Caco-2 (cell line): ENCODE data around the gene FUOM. TPM values are rescaled to one million over a fixed set of nuclear protein-coding genes. Genes with fewer than 3 reads are reported as not detected.

Experiments
- BruUV-seq: library from RNA; stranded (reverse); fragments of 400-500 nt; replicated peaks from 2 replicates; lab custom pipeline; 2021; lab: Mats Ljungman, UMichigan
- CTCF ChIA-PET: fragments of 300-600 bp; sonication (Branson Sonifier 250); formaldehyde crosslinking; loops from one replicate; lab custom pipeline; 2022; ENCODE audit warnings: antibody characterized with exemption; lab: Charles Lee
- POLR2A ChIA-PET: fragments of 300-600 bp; sonication (Branson Sonifier 250); formaldehyde crosslinking; loops from one replicate; lab custom pipeline; 2022; ENCODE audit warnings: antibody characterized with exemption; lab: Charles Lee
- DNase-seq, 2 experiments: peaks; one replicate each; pipeline versions ENCODE4 v3.0.0 to v3.0.0-alpha.2; 2020 to 2022
- H3K27me3 ChIP-seq: replicated peaks from 2 replicates; pipeline ENCODE4 v1.6.0; 2011; ENCODE audit warnings: low read length; ENCODE audit not compliant: control insufficient read depth, insufficient read depth
- H3K36me3 ChIP-seq: 2 replicates; pipeline ENCODE4 v1.5.1; 2011; ENCODE audit warnings: low read length; ENCODE audit not compliant: control insufficient read depth, insufficient read depth
- H3K4me1 ChIP-seq: fragments of 250-450 bp; sonication (Bioruptor Pico); 2 replicates; pipeline ENCODE4 v1.5.1; 2020; ENCODE audit warnings: mild to moderate bottlenecking
- H3K4me3 ChIP-seq: 2 replicates; pipeline ENCODE4 v1.5.1; 2011; ENCODE audit warnings: low read depth, mild to moderate bottlenecking, control low read depth, low read length
- H3K9me3 ChIP-seq: fragments of 250-450 bp; sonication (Bioruptor Pico); 2 replicates; pipeline ENCODE4 v1.5.1; 2020; ENCODE audit warnings: mild to moderate bottlenecking, moderate library complexity
- H3K27ac Mint-ChIP-seq: one replicate; pipeline ENCODE4 v1.8.0; 2022; ENCODE audit warnings: mixed read lengths; ENCODE audit not compliant: unreplicated experiment
- H3K27me3 Mint-ChIP-seq: one replicate; pipeline ENCODE4 v1.8.0; 2022; ENCODE audit warnings: mixed read lengths; ENCODE audit not compliant: insufficient read depth, unreplicated experiment
- H3K36me3 Mint-ChIP-seq: one replicate; pipeline ENCODE4 v1.8.0; 2022; ENCODE audit warnings: mild to moderate bottlenecking, mixed read lengths; ENCODE audit not compliant: insufficient read depth, unreplicated experiment
- H3K4me1 Mint-ChIP-seq: one replicate; pipeline ENCODE4 v1.8.0; 2022; ENCODE audit warnings: low read depth, mixed read lengths; ENCODE audit not compliant: unreplicated experiment
- H3K4me3 Mint-ChIP-seq: one replicate; pipeline ENCODE4 v1.8.0; 2022; ENCODE audit warnings: mild to moderate bottlenecking, moderate library complexity, mixed read lengths; ENCODE audit not compliant: unreplicated experiment
- H3K9me3 Mint-ChIP-seq: one replicate; pipeline ENCODE4 v1.8.0; 2022; ENCODE audit warnings: mixed read lengths; ENCODE audit not compliant: unreplicated experiment
- intact Hi-C: fragments of 100-400 bp; cut with micrococcal nuclease; formaldehyde crosslinking; loops from one replicate; pipeline ENCODE4 v1.10.0; 2022; ENCODE audit not compliant: unreplicated experiment
- total RNA-seq: library from RNA; stranded (reverse); gene quantifications from 2 replicates; pipeline ENCODE4 v1.2.3, GENCODE V29; 2022
- TF ChIP-seq, protein P1 (sequence below), 2 experiments: fragments of 200-600 bp in 1 of 2; IDR thresholded peaks; 1 replicate in 1 of 2; 2 replicates in 1 of 2; pipeline versions ENCODE4 v1.5.1 to v1.8.0; 2011 to 2022; ENCODE audit warnings: antibody characterized with exemption in 1 of 2, control low read depth in 1 of 2, inconsistent platforms in 1 of 2, low read depth in 1 of 2, low read length in 1 of 2, mild to moderate bottlenecking in 1 of 2, moderate library complexity in 1 of 2; ENCODE audit not compliant: insufficient read depth in 1 of 2, severe bottlenecking in 1 of 2, unreplicated experiment in 1 of 2

Gene FUOM
- total RNA-seq, 1 experiment from 2014 or later, result 119 TPM

DNA sequence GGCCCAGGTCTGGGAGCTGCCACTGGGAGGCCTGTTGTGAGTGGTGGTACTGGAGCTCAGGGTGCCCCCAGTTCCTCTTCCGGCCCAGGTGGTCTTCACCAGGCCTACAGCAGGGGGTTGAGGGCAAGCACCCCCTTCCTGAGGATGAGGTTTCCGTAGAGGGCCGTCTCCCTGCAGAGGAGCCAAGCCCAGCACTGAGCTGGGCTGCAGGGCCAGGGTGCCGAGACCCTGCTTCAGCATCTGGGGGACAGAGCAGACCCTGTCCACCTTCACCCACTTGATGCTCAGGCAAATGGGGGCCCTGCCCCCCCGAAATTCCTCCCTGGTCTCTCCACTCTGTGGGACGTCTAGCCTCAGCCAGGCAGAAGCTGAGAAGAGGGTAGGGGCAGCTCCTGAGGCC, 2.6 kb downstream of the FUOM start:
- TF ChIP-seq, protein P1, sequence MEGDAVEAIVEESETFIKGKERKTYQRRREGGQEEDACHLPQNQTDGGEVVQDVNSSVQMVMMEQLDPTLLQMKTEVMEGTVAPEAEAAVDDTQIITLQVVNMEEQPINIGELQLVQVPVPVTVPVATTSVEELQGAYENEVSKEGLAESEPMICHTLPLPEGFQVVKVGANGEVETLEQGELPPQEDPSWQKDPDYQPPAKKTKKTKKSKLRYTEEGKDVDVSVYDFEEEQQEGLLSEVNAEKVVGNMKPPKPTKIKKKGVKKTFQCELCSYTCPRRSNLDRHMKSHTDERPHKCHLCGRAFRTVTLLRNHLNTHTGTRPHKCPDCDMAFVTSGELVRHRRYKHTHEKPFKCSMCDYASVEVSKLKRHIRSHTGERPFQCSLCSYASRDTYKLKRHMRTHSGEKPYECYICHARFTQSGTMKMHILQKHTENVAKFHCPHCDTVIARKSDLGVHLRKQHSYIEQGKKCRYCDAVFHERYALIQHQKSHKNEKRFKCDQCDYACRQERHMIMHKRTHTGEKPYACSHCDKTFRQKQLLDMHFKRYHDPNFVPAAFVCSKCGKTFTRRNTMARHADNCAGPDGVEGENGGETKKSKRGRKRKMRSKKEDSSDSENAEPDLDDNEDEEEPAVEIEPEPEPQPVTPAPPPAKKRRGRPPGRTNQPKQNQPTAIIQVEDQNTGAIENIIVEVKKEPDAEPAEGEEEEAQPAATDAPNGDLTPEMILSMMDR (IDR thresholded peaks at IDR 0.05; ENCODE audit: insufficient read depth in 1 of 2, low read depth in 1 of 2, low read length in 1 of 2, severe bottlenecking in 1 of 2, unreplicated experiment in 1 of 2), result no peak
- H3K4me1 ChIP-seq, result peaks cover 41% of the 10 kb centered on the region
- POLR2A ChIA-PET, result interaction anchor here (0.5 to 0.6 kb wide), 3 partner anchors 8 to 101 kb away, joined by 4 to 6 read pairs (median 5); partner anchors contain the start of gene PRAP1
- Mint-ChIP-seq H3K27ac (peak overlapping the region; percentile 35), H3K4me1 (peaks cover 8% of the 10 kb centered on the region), H3K27me3 (no peaks in the 10 kb centered on the region), H3K36me3 (peaks cover 26% of the 10 kb centered on the region), H3K9me3 (no peaks in the 10 kb centered on the region), H3K4me3 (no peak overlapping the region)
- no peaks in the 10 kb centered on the region for H3K9me3 ChIP-seq
- BruUV-seq, result no TSS peak
- no peaks in the 10 kb centered on the region for H3K27me3 ChIP-seq
- no peak for DNase-seq
- intact Hi-C loops, result no loop called here
- no peak overlapping the region for H3K4me3 ChIP-seq
- CTCF ChIA-PET, result interaction anchor here (0.5 kb wide), 1 partner anchor 54 kb away, joined by 11 read pairs; no protein-coding TSS in a partner anchor
- 0 out of 2 replicates have a peak, but pooled peaks cover 5% of the 10 kb centered on the region for H3K36me3 ChIP-seq

DNA sequence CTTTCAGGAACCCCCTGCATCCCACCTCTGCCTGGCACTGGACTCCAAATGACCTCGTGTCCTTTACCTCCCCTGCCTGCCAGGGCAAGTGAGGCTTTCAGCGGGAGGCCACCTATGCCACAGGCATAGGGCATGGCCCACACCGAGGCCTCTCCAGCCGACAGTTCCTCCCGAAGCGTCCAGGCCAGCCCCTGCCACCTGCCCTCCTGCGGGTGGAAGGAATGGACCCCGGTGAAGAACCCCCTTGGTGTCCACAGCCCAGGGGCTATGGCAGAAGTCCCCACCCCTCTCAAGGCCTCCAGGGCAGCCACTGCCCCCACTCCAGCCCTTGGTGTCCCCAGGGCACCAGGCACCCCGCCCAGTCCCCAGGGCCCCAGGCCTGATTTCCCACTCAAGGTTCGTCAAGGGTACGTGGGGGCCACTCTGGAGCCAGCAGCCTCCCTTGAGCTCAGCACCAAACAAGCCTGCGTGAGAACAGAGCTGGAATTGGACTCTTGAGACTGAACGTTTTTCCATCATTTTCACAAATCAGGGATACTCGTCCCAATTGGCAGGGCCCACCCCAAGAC, 3.1 kb downstream of the FUOM start:
- CTCF ChIA-PET, result no interaction called here
- H3K4me1 ChIP-seq, result peaks cover 41% of the 10 kb centered on the region
- Mint-ChIP-seq H3K4me3 (no peak overlapping the region), H3K27me3 (no peaks in the 10 kb centered on the region), H3K4me1 (peaks cover 3% of the 10 kb centered on the region), H3K9me3 (no peaks in the 10 kb centered on the region), H3K36me3 (peaks cover 26% of the 10 kb centered on the region), H3K27ac (no peak overlapping the region)
- no peak overlapping the region for H3K4me3 ChIP-seq
- intact Hi-C loops, result no loop called here
- POLR2A ChIA-PET, result interaction anchor here (0.6 kb wide), 1 partner anchor 101 kb away, joined by 4 read pairs; no protein-coding TSS in a partner anchor
- H3K27me3 ChIP-seq, result no peaks in the 10 kb centered on the region
- 0 out of 2 replicates have a peak, but pooled peaks cover 5% of the 10 kb centered on the region for H3K36me3 ChIP-seq
- H3K9me3 ChIP-seq, result no peaks in the 10 kb centered on the region
- BruUV-seq, result no TSS peak
- TF ChIP-seq, protein P1 (IDR thresholded peaks at IDR 0.05; ENCODE audit: insufficient read depth in 1 of 2, low read depth in 1 of 2, low read length in 1 of 2, severe bottlenecking in 1 of 2, unreplicated experiment in 1 of 2), result no peak
- no peak for DNase-seq

DNA sequence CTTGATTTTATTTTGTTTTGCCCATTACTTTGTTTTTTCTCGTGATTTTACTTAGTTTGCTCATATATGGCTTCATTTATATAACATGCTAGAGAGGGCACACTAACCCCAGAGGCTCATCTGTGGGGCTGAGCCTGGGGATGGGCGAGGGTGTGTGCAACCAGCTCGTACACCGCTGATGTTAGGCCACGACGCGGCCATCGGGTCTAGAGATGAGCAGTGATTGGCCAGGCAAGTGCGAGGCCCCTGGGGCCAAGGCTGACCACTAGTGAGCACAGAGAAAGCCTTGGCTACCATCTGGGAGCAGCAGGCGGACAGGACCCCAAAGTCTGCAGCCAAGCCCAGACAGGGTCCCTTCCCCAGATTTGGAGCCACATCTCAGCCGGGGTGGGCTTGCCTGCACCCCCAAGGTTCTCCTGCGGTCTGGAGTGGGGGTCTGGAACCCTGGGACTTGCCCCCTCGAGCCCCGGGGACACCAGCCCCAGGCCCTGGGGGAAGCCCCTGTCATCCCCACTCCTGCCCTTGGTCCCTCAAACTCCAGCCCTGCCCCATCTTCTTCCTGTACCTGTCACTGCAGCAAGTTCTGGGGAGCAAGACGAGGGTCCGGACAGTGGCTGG, 3.7 kb downstream of the FUOM start:
- Mint-ChIP-seq H3K27ac (no peak overlapping the region), H3K4me1 (peaks cover 4% of the 10 kb centered on the region), H3K36me3 (peaks cover 28% of the 10 kb centered on the region), H3K27me3 (no peaks in the 10 kb centered on the region), H3K4me3 (no peak overlapping the region), H3K9me3 (no peaks in the 10 kb centered on the region)
- Histone ChIP-seq H3K36me3 (0 out of 2 replicates have a peak, but pooled peaks cover 5% of the 10 kb centered on the region), H3K4me1 (peaks cover 41% of the 10 kb centered on the region), H3K9me3 (no peaks in the 10 kb centered on the region), H3K27me3 (no peaks in the 10 kb centered on the region), H3K4me3 (no peak overlapping the region)
- BruUV-seq, result no TSS peak
- CTCF ChIA-PET, result interaction anchor here (0.9 to 1.7 kb wide), 2 partner anchors 24 to 66 kb away, joined by 3 to 11 read pairs; no protein-coding TSS in a partner anchor
- no peak for DNase-seq
- POLR2A ChIA-PET, result interaction anchor here (0.5 kb wide), 1 partner anchor 20 kb away, joined by 5 read pairs; no protein-coding TSS in a partner anchor
- TF ChIP-seq, protein P1 (IDR thresholded peaks at IDR 0.05; ENCODE audit: insufficient read depth in 1 of 2, low read depth in 1 of 2, low read length in 1 of 2, severe bottlenecking in 1 of 2, unreplicated experiment in 1 of 2), result no peak
- intact Hi-C loops, result no loop called here
